B cell (primary cell): Measurements from ENCODE around the gene TASL.

Source experiments
- EZH2 ChIP-seq: IDR thresholded peaks from 2 replicates; pipeline ENCODE4 v1.6.1; 2012; ENCODE audit warnings: borderline replicate concordance, low read depth, mild to moderate bottlenecking, moderate library complexity, low read length; ENCODE audit not compliant: insufficient read depth, poor library complexity, severe bottlenecking
- TF ChIP-seq, protein P1 (sequence below): fragments of 200-600 bp; IDR thresholded peaks from one replicate; pipeline ENCODE4 v1.8.0; 2022; ENCODE audit warnings: antibody characterized with exemption, mild to moderate bottlenecking

DNA sequence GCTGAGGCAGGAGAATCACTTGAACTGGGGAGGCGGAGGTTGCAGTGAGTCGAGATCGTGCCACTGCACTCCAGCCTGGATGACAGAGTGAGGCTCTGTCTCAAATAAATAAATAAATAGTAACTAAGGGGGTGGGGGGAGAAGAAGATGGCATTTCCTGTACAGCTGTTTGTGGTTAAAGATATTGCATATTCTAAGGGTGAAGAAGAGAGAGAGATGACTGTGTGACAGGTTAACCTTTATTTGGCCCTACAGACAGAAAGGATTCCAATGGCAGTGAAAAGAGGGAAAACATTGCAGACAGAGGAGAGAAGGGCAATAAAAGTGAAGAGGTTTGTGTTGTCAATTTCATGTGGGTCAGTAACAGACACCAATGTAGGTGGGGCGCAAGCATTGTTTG is 9.4 kb downstream of the TASL start:
- TF ChIP-seq, protein P1, sequence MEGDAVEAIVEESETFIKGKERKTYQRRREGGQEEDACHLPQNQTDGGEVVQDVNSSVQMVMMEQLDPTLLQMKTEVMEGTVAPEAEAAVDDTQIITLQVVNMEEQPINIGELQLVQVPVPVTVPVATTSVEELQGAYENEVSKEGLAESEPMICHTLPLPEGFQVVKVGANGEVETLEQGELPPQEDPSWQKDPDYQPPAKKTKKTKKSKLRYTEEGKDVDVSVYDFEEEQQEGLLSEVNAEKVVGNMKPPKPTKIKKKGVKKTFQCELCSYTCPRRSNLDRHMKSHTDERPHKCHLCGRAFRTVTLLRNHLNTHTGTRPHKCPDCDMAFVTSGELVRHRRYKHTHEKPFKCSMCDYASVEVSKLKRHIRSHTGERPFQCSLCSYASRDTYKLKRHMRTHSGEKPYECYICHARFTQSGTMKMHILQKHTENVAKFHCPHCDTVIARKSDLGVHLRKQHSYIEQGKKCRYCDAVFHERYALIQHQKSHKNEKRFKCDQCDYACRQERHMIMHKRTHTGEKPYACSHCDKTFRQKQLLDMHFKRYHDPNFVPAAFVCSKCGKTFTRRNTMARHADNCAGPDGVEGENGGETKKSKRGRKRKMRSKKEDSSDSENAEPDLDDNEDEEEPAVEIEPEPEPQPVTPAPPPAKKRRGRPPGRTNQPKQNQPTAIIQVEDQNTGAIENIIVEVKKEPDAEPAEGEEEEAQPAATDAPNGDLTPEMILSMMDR = no peak
- TF ChIP-seq EZH2 = no peak
